Activated CD8-positive, alpha-beta T cell treated with anti-CD3 and anti-CD28 coated beads for 36 hours (primary cell): ENCODE measurements around the gene CLEC16A. TPM values are rescaled to one million over a fixed set of nuclear protein-coding genes. Genes with fewer than 3 reads are reported as not detected.

Source experiments
- ATAC-seq: fragments of 200-7000 bp; cut with Tn5 transposase; one replicate; pipeline ENCODE4 v1.10.0; 2021; ENCODE audit warnings: mild to moderate bottlenecking, moderate library complexity
- CTCF ChIA-PET: fragments of 350-600 bp; sonication (Branson Sonifier 250); formaldehyde crosslinking; loops from one replicate; lab custom pipeline; 2021; ENCODE audit warnings: antibody characterized with exemption; lab: Charles Lee
- POLR2A ChIA-PET: fragments of 350-600 bp; sonication (Branson Sonifier 250); formaldehyde crosslinking; loops from one replicate; lab custom pipeline; 2021; ENCODE audit warnings: antibody characterized with exemption; lab: Charles Lee
- DNase-seq: peaks from one replicate; pipeline ENCODE4 v3.0.0-alpha.2; 2020
- H3K27ac Mint-ChIP-seq: one replicate; pipeline ENCODE4 v1.8.0; 2021; ENCODE audit warnings: mild to moderate bottlenecking, mixed read lengths
- H3K27me3 Mint-ChIP-seq: one replicate; pipeline ENCODE4 v1.8.0; 2021; ENCODE audit warnings: mixed read lengths
- H3K36me3 Mint-ChIP-seq: one replicate; pipeline ENCODE4 v1.8.0; 2021; ENCODE audit warnings: low read depth, mixed read lengths
- H3K4me1 Mint-ChIP-seq: one replicate; pipeline ENCODE4 v1.8.0; 2021; ENCODE audit warnings: low read depth, mixed read lengths
- H3K4me3 Mint-ChIP-seq: one replicate; pipeline ENCODE4 v1.8.0; 2021; ENCODE audit warnings: mild to moderate bottlenecking, moderate library complexity, mixed read lengths
- H3K9me3 Mint-ChIP-seq: one replicate; pipeline ENCODE4 v1.8.0; 2021; ENCODE audit warnings: mixed read lengths
- CTCF ChIP-seq: fragments of 200-600 bp; IDR thresholded peaks from one replicate; pipeline ENCODE4 v1.8.0; 2022; ENCODE audit warnings: antibody characterized with exemption, mild to moderate bottlenecking
- intact Hi-C: fragments of 100-400 bp; cut with micrococcal nuclease; formaldehyde crosslinking; loops from one replicate; pipeline ENCODE4 v1.10.0; 2022
- total RNA-seq, 2 experiments: library from RNA; stranded (reverse); gene quantifications; one replicate each; pipeline ENCODE4 v1.2.3, GENCODE V29; 2021

Gene CLEC16A
- total RNA-seq, 2 experiments from 2014 or later = 20.4 to 21.7 TPM

GRCh38 chr16:11078812-11079459 lies 134.6 kb downstream of the CLEC16A start:
- Mint-ChIP-seq H3K9me3 (no peaks in the 10 kb centered on the region), H3K36me3 (peaks cover 21% of the 10 kb centered on the region), H3K4me1 (peaks cover 79% of the 10 kb centered on the region), H3K27ac (peak overlapping the region; percentile 91), H3K27me3 (no peaks in the 10 kb centered on the region), H3K4me3 (peak overlapping the region; percentile 30)
- ATAC-seq (no peak), DNase-seq (no peak)
- ChIA-PET CTCF (interaction anchor here (0.6 to 1.4 kb wide), 10 partner anchors 9 to 177 kb away, joined by 3 to 5 read pairs (median 3); partner anchors contain the start of gene SOCS1), POLR2A (interaction anchor here (1.6 to 4.8 kb wide), 5 partner anchors 10 to 175 kb away, joined by 5 to 30 read pairs (median 10); partner anchors contain the start of gene SOCS1)
- no peak for TF ChIP-seq CTCF
- intact Hi-C loops = no loop called here

GRCh38 chr16:11079652-11080187 lies 135.4 kb downstream of the CLEC16A start:
- peaks cover 80% of the 10 kb centered on the region for H3K4me1 Mint-ChIP-seq
- POLR2A ChIA-PET = interaction anchor here (1.3 to 4.8 kb wide), 5 partner anchors 9 to 174 kb away, joined by 3 to 30 read pairs (median 10); partner anchors contain the start of gene SOCS1
- H3K36me3 Mint-ChIP-seq = peaks cover 24% of the 10 kb centered on the region
- no peaks in the 10 kb centered on the region for H3K27me3 Mint-ChIP-seq
- TF ChIP-seq CTCF = no peak
- H3K27ac Mint-ChIP-seq = peak overlapping the region; percentile 91
- CTCF ChIA-PET = interaction anchor here (0.6 to 1.4 kb wide), 8 partner anchors 8 to 176 kb away, joined by 3 to 5 read pairs (median 3); partner anchors contain the start of gene SOCS1
- ATAC-seq (peak; percentile 13), DNase-seq (no peak)
- H3K9me3 Mint-ChIP-seq = no peaks in the 10 kb centered on the region
- H3K4me3 Mint-ChIP-seq = peak overlapping the region; percentile 30
- intact Hi-C loops = loop anchor here (2.0 kb wide), 1 partner anchor 55 kb away; no protein-coding TSS in a partner anchor

- Mint-ChIP-seq H3K4me3 (no peak overlapping the region), H3K4me1 (peaks cover 81% of the 10 kb centered on the region), H3K9me3 (no peaks in the 10 kb centered on the region), H3K27me3 (no peaks in the 10 kb centered on the region), H3K27ac (peak overlapping the region; percentile 91), H3K36me3 (peaks cover 28% of the 10 kb centered on the region)
- ATAC-seq = no peak
- intact Hi-C loops = loop anchor here (2.0 kb wide), 1 partner anchor 56 kb away; no protein-coding TSS in a partner anchor
- ChIA-PET POLR2A (interaction anchor here (1.3 to 2.6 kb wide), 3 partner anchors 14 to 172 kb away, joined by 3 to 18 read pairs (median 4); no protein-coding TSS in a partner anchor), CTCF (no interaction called here)
- no peak for TF ChIP-seq CTCF
- DNase-seq = no peak
Measured at GRCh38 chr16:11080327-11080967, 136.1 kb downstream of the CLEC16A start.

GRCh38 chr16:11080999-11081630 lies 136.8 kb downstream of the CLEC16A start:
- ChIA-PET CTCF (no interaction called here), POLR2A (interaction anchor here (1.3 to 2.6 kb wide), 3 partner anchors 13 to 171 kb away, joined by 3 to 18 read pairs (median 4); no protein-coding TSS in a partner anchor)
- H3K4me1 Mint-ChIP-seq = peaks cover 77% of the 10 kb centered on the region
- DNase-seq (no peak), ATAC-seq (no peak)
- H3K36me3 Mint-ChIP-seq = peaks cover 29% of the 10 kb centered on the region
- TF ChIP-seq CTCF = no peak
- H3K4me3 Mint-ChIP-seq = no peak overlapping the region
- intact Hi-C loops = loop anchor here (2.0 kb wide), 1 partner anchor 56 kb away; no protein-coding TSS in a partner anchor
- no peaks in the 10 kb centered on the region for H3K9me3 Mint-ChIP-seq
- no peak overlapping the region for H3K27ac Mint-ChIP-seq
- no peaks in the 10 kb centered on the region for H3K27me3 Mint-ChIP-seq
